A549 (cell line): ENCODE measurements around the gene CCDC50.

Experiments used
- CTCF ChIP-seq: fragments of >200 bp; sonication (Bioruptor Twin); formaldehyde crosslinking; IDR thresholded peaks from 3 replicates; pipeline ENCODE4 v1.5.1; 2016
- EP300 ChIP-seq, 2 experiments: fragments of >200 bp; sonication (Bioruptor Twin); formaldehyde crosslinking; IDR thresholded peaks; 2 replicates in 1 of 2; 3 replicates in 1 of 2; pipeline ENCODE4 v1.6.1; 2016 to 2017
- ESRRA ChIP-seq: fragments of 150-350 bp; IDR thresholded peaks from 2 replicates; pipeline ENCODE4 v1.6.1; 2014; ENCODE audit warnings: mild to moderate bottlenecking, low read length, borderline replicate concordance
- HDAC2 ChIP-seq: fragments of 200-600 bp; sonication (generic); IDR thresholded peaks from 2 replicates; pipeline ENCODE4 v1.6.1; 2016
- HOXA7 ChIP-seq: fragments of 250-450 bp; sonication (Bioruptor Pico); IDR thresholded peaks from 2 replicates; pipeline ENCODE4 v1.5.0; 2020; ENCODE audit warnings: mild to moderate bottlenecking, moderate library complexity
- MYC ChIP-seq: IDR thresholded peaks from 2 replicates; pipeline ENCODE4 v1.6.1; 2012; ENCODE audit warnings: mild to moderate bottlenecking, inconsistent platforms, low read length, improper control_type of control experiment, borderline replicate concordance
- NFE2L2 ChIP-seq: fragments of 150-350 bp; conservative IDR thresholded peaks from 2 replicates; pipeline ENCODE4 v1.6.1; 2014; ENCODE audit warnings: low read length
- POLR2A ChIP-seq: IDR thresholded peaks from 2 replicates; pipeline ENCODE4 v1.6.1; 2012; ENCODE audit warnings: mild to moderate bottlenecking, low read length
- RAD21 ChIP-seq, 2 experiments: fragments of >200 bp in 1 of 2; sonication (Bioruptor Twin) in 1 of 2; formaldehyde crosslinking in 1 of 2; IDR thresholded peaks in 1 of 2; conservative IDR thresholded peaks in 1 of 2; 2 replicates in 1 of 2; 3 replicates in 1 of 2; pipeline ENCODE4 v1.6.1; 2012 to 2018; ENCODE audit warnings: inconsistent platforms in 1 of 2
- REST ChIP-seq: fragments of 200-600 bp; sonication (generic); IDR thresholded peaks from 2 replicates; pipeline ENCODE4 v1.6.1; 2016; ENCODE audit warnings: antibody characterized with exemption, mild to moderate bottlenecking, moderate library complexity
- RFX5 ChIP-seq: fragments of 450-650 bp; IDR thresholded peaks from 2 replicates; pipeline ENCODE4 v1.7.1; 2014; ENCODE audit warnings: antibody characterized with exemption, mild to moderate bottlenecking, moderate library complexity
- SMC3 ChIP-seq: fragments of >200 bp; sonication (Bioruptor Twin); formaldehyde crosslinking; IDR thresholded peaks from 3 replicates; pipeline ENCODE4 v1.6.1; 2018; ENCODE audit warnings: inconsistent platforms
- ZC3H11A ChIP-seq: fragments of 450-650 bp; IDR thresholded peaks from 2 replicates; pipeline ENCODE4 v1.6.1; 2014; ENCODE audit warnings: antibody characterized with exemption, mild to moderate bottlenecking
- ZFP36 ChIP-seq: fragments of 450-650 bp; IDR thresholded peaks from 2 replicates; pipeline ENCODE4 v1.6.1; 2014; ENCODE audit warnings: borderline replicate concordance; ENCODE audit not compliant: partially characterized antibody

GRCh38 chr3:191417457-191417729, 88.2 kb downstream of the CCDC50 start:
- no peak for TF ChIP-seq SMC3
- TF ChIP-seq ESRRA, result no peak
- TF ChIP-seq ZC3H11A, result no peak
- no peak for TF ChIP-seq CTCF
- TF ChIP-seq RFX5, result no peak
- no peak for TF ChIP-seq POLR2A
- no peak for TF ChIP-seq EP300 (IDR thresholded peaks at IDR 0.05)
- no peak for TF ChIP-seq RAD21 (conservative IDR thresholded peaks at IDR 0.05 in 1 of 2, IDR thresholded peaks at IDR 0.05 in 1 of 2)
- no peak for TF ChIP-seq MYC
- no peak for TF ChIP-seq HDAC2
- TF ChIP-seq ZFP36, result no peak
- no peak for TF ChIP-seq HOXA7 (CRISPR knock-in tag)
- no peak for TF ChIP-seq REST
- no peak for TF ChIP-seq NFE2L2
